ENCODE measurements around the gene SAYSD1.

Gene SAYSD1

GRCh38 chr6:39056191-39056590 lies 58.8 kb downstream of the SAYSD1 start:
- no peak for DNase-seq

- no peak for DNase-seq
Observed at GRCh38 chr6:39055661-39056060, 59.3 kb downstream of the SAYSD1 start.

DNA sequence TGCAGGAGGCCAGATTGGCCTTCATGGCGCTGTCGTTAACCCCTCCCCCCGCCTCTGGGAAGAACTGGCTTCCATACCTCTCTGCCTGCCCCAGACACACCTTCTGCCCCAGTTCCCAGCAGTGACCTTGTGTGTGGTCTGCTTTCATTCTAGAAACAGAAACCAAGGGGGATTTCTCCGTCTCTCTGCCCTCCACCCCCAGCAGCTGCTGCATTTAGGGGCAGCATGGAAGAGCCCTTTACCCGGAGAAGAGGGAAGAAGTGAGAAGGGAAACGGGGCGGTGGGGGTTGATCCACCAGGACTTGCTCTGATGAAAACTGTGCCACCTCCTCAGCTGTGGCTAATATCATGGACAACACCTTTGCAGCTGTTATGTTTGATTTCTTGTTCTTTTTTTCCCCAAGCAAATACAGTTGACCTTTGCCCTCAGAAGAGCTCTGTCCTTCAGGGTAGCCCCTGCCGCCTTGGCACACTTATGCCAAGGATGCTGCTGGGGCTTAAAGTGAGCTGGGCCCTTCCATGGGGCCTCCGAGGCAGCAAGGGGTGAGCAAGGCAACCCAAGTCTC lies 60.3 kb downstream of the SAYSD1 start:
- DNase-seq, result no peak

Data from activated CD4-positive, alpha-beta T cell treated with anti-CD3 and anti-CD28 coated beads, Interleukin-2, Interleukin-6, amounts not matched to agents 100 ng/mL and 50 ng/mL, durations not matched to agents 16 hours and 8 hours (primary cell).